ENCODE results near the gene TRAPPC14. TPM values are rescaled to one million over a fixed set of nuclear protein-coding genes. Genes with fewer than 3 reads are reported as not detected.

Gene TRAPPC14
- total and polyA plus RNA-seq, 9 of the 15 experiments (the other 6 are each of a cell fraction or from before 2014, with no cell fraction given): 0.42 to 45.9 (median 18.2) TPM

GRCh38 chr7:100167912-100168323 lies 9.4 kb upstream of the TRAPPC14 start (continued):
- TF ChIP-seq, protein P1, sequence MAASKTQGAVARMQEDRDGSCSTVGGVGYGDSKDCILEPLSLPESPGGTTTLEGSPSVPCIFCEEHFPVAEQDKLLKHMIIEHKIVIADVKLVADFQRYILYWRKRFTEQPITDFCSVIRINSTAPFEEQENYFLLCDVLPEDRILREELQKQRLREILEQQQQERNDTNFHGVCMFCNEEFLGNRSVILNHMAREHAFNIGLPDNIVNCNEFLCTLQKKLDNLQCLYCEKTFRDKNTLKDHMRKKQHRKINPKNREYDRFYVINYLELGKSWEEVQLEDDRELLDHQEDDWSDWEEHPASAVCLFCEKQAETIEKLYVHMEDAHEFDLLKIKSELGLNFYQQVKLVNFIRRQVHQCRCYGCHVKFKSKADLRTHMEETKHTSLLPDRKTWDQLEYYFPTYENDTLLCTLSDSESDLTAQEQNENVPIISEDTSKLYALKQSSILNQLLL (CRISPR knock-in tag; IDR thresholded peaks at IDR 0.05; ENCODE audit: borderline replicate concordance): no peak
- TF ChIP-seq XRCC5 (IDR thresholded peaks at IDR 0.05; ENCODE audit: low read depth, low read length): 0 out of 2 replicates have a peak, but pooled peaks have one; percentile 13
- TF ChIP-seq ZNF830 (CRISPR knock-in tag; IDR thresholded peaks at IDR 0.05): no peak
- TF ChIP-seq TEAD1 (CRISPR knock-in tag; IDR thresholded peaks at IDR 0.05): peak in 1 of 2 experiments; percentile 66; a peak in 1 of 4 replicates
- TF ChIP-seq MTF1 (CRISPR knock-in tag; IDR thresholded peaks at IDR 0.05; ENCODE audit: borderline replicate concordance): no peak
- no peak for TF ChIP-seq WHSC1 (IDR thresholded peaks at IDR 0.05; ENCODE audit: low read length)
- TF ChIP-seq PPARD (CRISPR knock-in tag; IDR thresholded peaks at IDR 0.05): no peak
- no peak for TF ChIP-seq RFX7 (CRISPR knock-in tag; IDR thresholded peaks at IDR 0.05)
- peak; percentile 46 for TF ChIP-seq GABPA (tag; conservative IDR thresholded peaks at IDR 0.05; ENCODE audit: low read depth)
- TF ChIP-seq CHD7 (IDR thresholded peaks at IDR 0.05; ENCODE audit: low read depth, low read length): no peak
- no peak; the same call in 1 of the 2 replicates for TF ChIP-seq ZNF197 (CRISPR knock-in tag; IDR thresholded peaks at IDR 0.05; ENCODE audit: low read depth)
- no peak for TF ChIP-seq HOXB6 (CRISPR knock-in tag; IDR thresholded peaks at IDR 0.05; ENCODE audit: borderline replicate concordance)
- peak; percentile 82 for TF ChIP-seq MTA2 (IDR thresholded peaks at IDR 0.05; ENCODE audit: low read depth)
- TF ChIP-seq, protein P2, sequence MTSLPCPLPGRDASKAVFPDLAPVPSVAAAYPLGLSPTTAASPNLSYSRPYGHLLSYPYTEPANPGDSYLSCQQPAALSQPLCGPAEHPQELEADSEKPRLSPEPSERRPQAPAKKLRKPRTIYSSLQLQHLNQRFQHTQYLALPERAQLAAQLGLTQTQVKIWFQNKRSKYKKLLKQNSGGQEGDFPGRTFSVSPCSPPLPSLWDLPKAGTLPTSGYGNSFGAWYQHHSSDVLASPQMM (CRISPR knock-in tag; IDR thresholded peaks at IDR 0.05): no peak
- peak; percentile 100 for TF ChIP-seq GATAD2A (IDR thresholded peaks at IDR 0.05)
- TF ChIP-seq PRMT5 (CRISPR knock-in tag; IDR thresholded peaks at IDR 0.05): no peak
